ENCODE results near the gene ACAP1.

Gene ACAP1

GRCh38 chr17:7392696-7393612 lies 56.6 kb downstream of the ACAP1 start:
- peaks cover 4% of the 10 kb centered on the region for H3K27me3 Mint-ChIP-seq (ENCODE audit: low read depth, poor library complexity)
- H3K4me3 Mint-ChIP-seq: peak overlapping the region; percentile 74
- H3K27ac Mint-ChIP-seq: no peak overlapping the region
- no peaks in the 10 kb centered on the region for H3K9me3 Mint-ChIP-seq
- peaks cover 46% of the 10 kb centered on the region for H3K4me1 Mint-ChIP-seq
- peaks cover 24% of the 10 kb centered on the region for H3K36me3 Mint-ChIP-seq (ENCODE audit: low read depth)
- no peak for DNase-seq
- no peak for TF ChIP-seq CTCF (IDR thresholded peaks at IDR 0.05)

GRCh38 chr17:7393613-7394451 lies 57.5 kb downstream of the ACAP1 start:
- peak; percentile 67 for DNase-seq
- Mint-ChIP-seq H3K9me3 (no peaks in the 10 kb centered on the region), H3K27ac (no peak overlapping the region), H3K4me1 (peaks cover 46% of the 10 kb centered on the region), H3K27me3 (ENCODE audit: low read depth, poor library complexity) (peaks cover 4% of the 10 kb centered on the region), H3K36me3 (ENCODE audit: low read depth) (peaks cover 24% of the 10 kb centered on the region), H3K4me3 (peak overlapping the region; percentile 90)
- TF ChIP-seq CTCF (IDR thresholded peaks at IDR 0.05): no peak

GRCh38 chr17:7394452-7395191 lies 58.3 kb downstream of the ACAP1 start, which contains the start of gene PLSCR3:
PLSCR3 (minus strand) TSS chr17:7394525; CDS start chr17:7394110, 415 bp downstream.
- Mint-ChIP-seq H3K27ac (peak within 1 kb of the TSS; percentile 94), H3K4me3 (peak within 1 kb of the TSS; percentile 93), H3K4me1 (peaks cover 45% of the 10 kb centered on the region), H3K9me3 (no peaks in the 10 kb centered on the region), H3K27me3 (ENCODE audit: low read depth, poor library complexity) (peaks cover 4% of the 10 kb centered on the region), H3K36me3 (ENCODE audit: low read depth) (peaks cover 21% of the 10 kb centered on the region)
- peak; percentile 90 for DNase-seq
- TF ChIP-seq CTCF (IDR thresholded peaks at IDR 0.05): peak; percentile 53

- no peaks in the 10 kb centered on the region for H3K9me3 Mint-ChIP-seq
- H3K27me3 Mint-ChIP-seq (ENCODE audit: low read depth, poor library complexity): peaks cover 4% of the 10 kb centered on the region
- H3K36me3 Mint-ChIP-seq (ENCODE audit: low read depth): peaks cover 21% of the 10 kb centered on the region
- peak overlapping the region; percentile 9 for H3K4me3 Mint-ChIP-seq
- H3K4me1 Mint-ChIP-seq: peaks cover 35% of the 10 kb centered on the region
- H3K27ac Mint-ChIP-seq: no peak overlapping the region
- no peak for DNase-seq
- TF ChIP-seq CTCF (IDR thresholded peaks at IDR 0.05): no peak
Observed at GRCh38 chr17:7396147-7396546, 59.8 kb downstream of the ACAP1 start.

GRCh38 chr17:7398612-7399011 lies 62.3 kb downstream of the ACAP1 start:
- peaks cover 34% of the 10 kb centered on the region for H3K4me1 Mint-ChIP-seq
- H3K36me3 Mint-ChIP-seq (ENCODE audit: low read depth): peaks cover 15% of the 10 kb centered on the region
- H3K27ac Mint-ChIP-seq: no peak overlapping the region
- TF ChIP-seq CTCF (IDR thresholded peaks at IDR 0.05): no peak
- H3K4me3 Mint-ChIP-seq: no peak overlapping the region
- H3K9me3 Mint-ChIP-seq: no peaks in the 10 kb centered on the region
- DNase-seq: no peak
- H3K27me3 Mint-ChIP-seq (ENCODE audit: low read depth, poor library complexity): peaks cover 4% of the 10 kb centered on the region

All from nephron progenitor cell (in vitro differentiated cells).